Endothelial cell of umbilical vein (primary cell): ENCODE results near the gene CARD9. TPM values are rescaled to one million over a fixed set of nuclear protein-coding genes. Genes with fewer than 3 reads are reported as not detected.

Source experiments
- BruUV-seq: library from RNA; stranded (reverse); fragments of 400-500 nt; replicated peaks from 2 replicates; lab custom pipeline; 2021; lab: Mats Ljungman, UMichigan
- CTCF ChIA-PET: fragments of 300-600, 350-600 bp; sonication (Branson Sonifier 250); formaldehyde crosslinking; loops from one replicate; lab custom pipeline; 2021; ENCODE audit warnings: antibody characterized with exemption, inconsistent platforms; lab: Charles Lee
- POLR2A ChIA-PET: fragments of 300-600, 350-600 bp; sonication (Branson Sonifier 250); formaldehyde crosslinking; loops from one replicate; lab custom pipeline; 2021; ENCODE audit warnings: antibody characterized with exemption, inconsistent platforms; lab: Charles Lee
- DNase-seq: peaks from one replicate; pipeline ENCODE4 v3.0.0-alpha.2; 2011; ENCODE audit warnings: low read depth, low spot score
- FAIRE-seq: peaks from 2 replicates; lab custom pipeline; 2011; peaks lifted over from hg19 to GRCh38; lab: Jason Lieb, UNC
- H2AFZ ChIP-seq: 2 replicates; pipeline ENCODE4 v1.6.0; 2012; ENCODE audit warnings: low read depth, low read length, control low read depth, inconsistent platforms
- H3K27ac ChIP-seq: 2 replicates; pipeline ENCODE4 v1.5.1; 2011; ENCODE audit warnings: low read depth, mild to moderate bottlenecking, control low read depth, low read length, moderate library complexity; ENCODE audit not compliant: insufficient read depth
- H3K27me3 ChIP-seq, 2 experiments: 2 replicates each; pipeline versions ENCODE4 v1.6.0 to v1.6.1; 2011; ENCODE audit warnings: low read length in 2 of 2, mixed read lengths in 1 of 2; ENCODE audit not compliant: control insufficient read depth in 2 of 2, insufficient read depth in 2 of 2
- H3K36me3 ChIP-seq, 2 experiments: 2 replicates in 1 of 2; 3 replicates in 1 of 2; pipeline ENCODE4 v1.5.1; 2011; ENCODE audit warnings: low read length in 2 of 2, mild to moderate bottlenecking in 1 of 2, moderate library complexity in 1 of 2; ENCODE audit not compliant: control insufficient read depth in 2 of 2, insufficient read depth in 2 of 2; ENCODE audit errors: extremely low read depth in 1 of 2
- H3K4me1 ChIP-seq: 3 replicates; pipeline ENCODE4 v1.5.1; 2011; ENCODE audit warnings: mild to moderate bottlenecking, low read length; ENCODE audit not compliant: control insufficient read depth, insufficient read depth; ENCODE audit errors: extremely low read depth
- H3K4me2 ChIP-seq: 2 replicates; pipeline ENCODE4 v1.6.1; 2011; ENCODE audit warnings: low read length, control low read depth, mixed read lengths; ENCODE audit not compliant: insufficient read depth
- H3K4me3 ChIP-seq, 3 experiments: fragments of 200-600 bp in 1 of 3; sonication (generic), shearing (Covaris generic) in 1 of 3; replicated peaks in 1 of 3; 2 replicates each; pipeline ENCODE4 v1.5.1; 2011 to 2016; ENCODE audit warnings: control low read depth in 3 of 3, low read length in 3 of 3, mild to moderate bottlenecking in 2 of 3, inconsistent platforms in 1 of 3, low read depth in 1 of 3, moderate library complexity in 1 of 3; ENCODE audit not compliant: insufficient read depth in 1 of 3
- H3K79me2 ChIP-seq: 2 replicates; pipeline ENCODE4 v1.6.0; 2012; ENCODE audit warnings: low read length, inconsistent platforms; ENCODE audit not compliant: control insufficient read depth, insufficient read depth
- H3K9ac ChIP-seq: replicated peaks from 2 replicates; pipeline ENCODE3; 2011; ENCODE audit warnings: low read length, control low read depth; ENCODE audit not compliant: insufficient read depth; ENCODE audit errors: extremely low read depth
- H3K9me1 ChIP-seq: replicated peaks from 3 replicates; pipeline ENCODE4 v1.6.0; 2011; ENCODE audit warnings: mild to moderate bottlenecking, low read length; ENCODE audit not compliant: control insufficient read depth, insufficient read depth; ENCODE audit errors: extremely low read depth
- H3K9me3 ChIP-seq: replicated peaks from 2 replicates; pipeline ENCODE4 v1.5.1; 2012; ENCODE audit warnings: low read length, inconsistent platforms; ENCODE audit not compliant: control insufficient read depth, insufficient read depth
- H4K20me1 ChIP-seq: replicated peaks from 2 replicates; pipeline ENCODE3; 2011; ENCODE audit warnings: mild to moderate bottlenecking, low read length; ENCODE audit not compliant: control insufficient read depth, insufficient read depth; ENCODE audit errors: extremely low read depth
- EZH2 ChIP-seq: IDR thresholded peaks from 2 replicates; pipeline ENCODE4 v1.6.1; 2012; ENCODE audit warnings: borderline replicate concordance, low read depth, mild to moderate bottlenecking, moderate library complexity, low read length, inconsistent platforms; ENCODE audit not compliant: severe bottlenecking
- FOS ChIP-seq: IDR thresholded peaks from 2 replicates; pipeline ENCODE4 v1.6.1; 2011; ENCODE audit warnings: mild to moderate bottlenecking, low read length, moderate library complexity, borderline replicate concordance; ENCODE audit not compliant: insufficient read depth
- JUN ChIP-seq: IDR thresholded peaks from 2 replicates; pipeline ENCODE4 v1.6.1; 2011; ENCODE audit warnings: borderline replicate concordance, low read depth; ENCODE audit not compliant: insufficient read length, insufficient read depth
- MYC ChIP-seq: IDR thresholded peaks from one replicate; pipeline ENCODE4 v1.6.1; 2011; ENCODE audit warnings: mild to moderate bottlenecking, low read depth, low read length
- POLR2AphosphoS5 ChIP-seq: IDR thresholded peaks from 2 replicates; pipeline ENCODE4 v1.6.1; 2012; ENCODE audit warnings: low read depth, mild to moderate bottlenecking, control low read depth, low read length, moderate library complexity; ENCODE audit not compliant: insufficient read depth
- dilution Hi-C: fragments of 300-500 bp; cut with MboI; formaldehyde crosslinking; loops from one replicate; pipeline ENCODE4 v1.15.0; 2019; ENCODE audit warnings: low sequenced_read_pairs; ENCODE audit not compliant: extremely low pct_ligation_motif_present
- intact Hi-C: fragments of 100-400 bp; cut with micrococcal nuclease; formaldehyde crosslinking; loops from one replicate; pipeline ENCODE4 v1.10.0; 2022
- polyA plus RNA-seq, 4 experiments: library from polyadenylated mRNA; depleted of rRNA in 3 of 4; stranded (reverse) in 3 of 4; unstranded in 1 of 4; fragments of >200 nt; gene quantifications; 2 replicates each; pipeline versions ENCODE4 v1.2.1 to v1.2.3, GENCODE V29; 2011 to 2012; ENCODE audit warnings: missing spikeins in 1 of 4
- total RNA-seq: library from RNA; stranded (reverse); gene quantifications from 2 replicates; pipeline ENCODE4 v1.2.3, GENCODE V29; 2021
- TF ChIP-seq, protein P1 (sequence below): IDR thresholded peaks from 2 replicates; pipeline ENCODE4 v1.6.1; 2011; ENCODE audit not compliant: insufficient read depth, insufficient read length

Gene CARD9
- total and polyA plus RNA-seq, 2 donors (not counting 3 experiments of a cell fraction or from before 2014, with no cell fraction given) = 0.22 to 0.71 TPM

DNA sequence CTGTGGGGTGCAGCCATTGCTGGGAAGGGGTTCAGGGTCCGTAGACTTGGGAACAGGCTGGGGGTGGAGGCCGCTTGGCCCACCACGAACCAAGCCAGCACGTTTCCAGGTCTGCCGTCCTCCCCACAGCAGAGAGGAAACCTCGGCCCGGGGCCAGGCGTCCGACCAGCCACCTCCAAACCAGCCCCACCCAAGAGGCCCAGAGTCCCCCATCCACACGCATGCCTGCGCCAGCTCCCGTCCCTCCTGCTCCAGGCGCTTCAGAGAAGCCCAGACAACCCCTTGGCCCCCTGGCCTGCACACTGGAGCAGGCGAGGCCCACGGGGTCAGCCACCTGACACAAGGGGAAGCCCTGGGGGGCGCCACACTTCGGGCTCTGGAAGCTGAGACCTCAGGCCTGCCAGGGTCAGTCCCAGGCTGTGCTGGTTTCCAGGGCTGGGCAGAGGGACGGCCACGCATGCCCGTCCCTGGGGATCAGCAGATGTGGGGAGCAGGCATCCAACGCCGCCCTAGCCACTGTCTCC, 16.2 kb downstream of the CARD9 start:
- dilution Hi-C loops (no loop called here), intact Hi-C loops (no loop called here)
- FAIRE-seq (no peak), DNase-seq (no peak)
- Histone ChIP-seq H3K4me3 (no peak overlapping the region), H3K36me3 (peaks cover 0 to 5% of the 10 kb centered on the region in 2 experiments), H2AFZ (no peak overlapping the region), H3K9me1 (no peaks in the 10 kb centered on the region), H4K20me1 (no peaks in the 10 kb centered on the region), H3K9ac (no peak overlapping the region), H3K4me2 (no peak overlapping the region), H3K9me3 (no peaks in the 10 kb centered on the region), H3K79me2 (no peaks in the 10 kb centered on the region), H3K27ac (no peak overlapping the region), H3K27me3 (no peaks in the 10 kb centered on the region), H3K4me1 (no peaks in the 10 kb centered on the region)
- ChIA-PET CTCF (interaction anchor here (0.9 to 1.1 kb wide), 2 partner anchors 9 to 12 kb away, joined by 3 read pairs; no protein-coding TSS in a partner anchor), POLR2A (no interaction called here)
- TF ChIP-seq JUN = no peak
- no peak for TF ChIP-seq POLR2AphosphoS5
- TF ChIP-seq, protein P1, sequence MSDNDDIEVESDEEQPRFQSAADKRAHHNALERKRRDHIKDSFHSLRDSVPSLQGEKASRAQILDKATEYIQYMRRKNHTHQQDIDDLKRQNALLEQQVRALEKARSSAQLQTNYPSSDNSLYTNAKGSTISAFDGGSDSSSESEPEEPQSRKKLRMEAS = no peak
- no TSS peak for BruUV-seq

DNA sequence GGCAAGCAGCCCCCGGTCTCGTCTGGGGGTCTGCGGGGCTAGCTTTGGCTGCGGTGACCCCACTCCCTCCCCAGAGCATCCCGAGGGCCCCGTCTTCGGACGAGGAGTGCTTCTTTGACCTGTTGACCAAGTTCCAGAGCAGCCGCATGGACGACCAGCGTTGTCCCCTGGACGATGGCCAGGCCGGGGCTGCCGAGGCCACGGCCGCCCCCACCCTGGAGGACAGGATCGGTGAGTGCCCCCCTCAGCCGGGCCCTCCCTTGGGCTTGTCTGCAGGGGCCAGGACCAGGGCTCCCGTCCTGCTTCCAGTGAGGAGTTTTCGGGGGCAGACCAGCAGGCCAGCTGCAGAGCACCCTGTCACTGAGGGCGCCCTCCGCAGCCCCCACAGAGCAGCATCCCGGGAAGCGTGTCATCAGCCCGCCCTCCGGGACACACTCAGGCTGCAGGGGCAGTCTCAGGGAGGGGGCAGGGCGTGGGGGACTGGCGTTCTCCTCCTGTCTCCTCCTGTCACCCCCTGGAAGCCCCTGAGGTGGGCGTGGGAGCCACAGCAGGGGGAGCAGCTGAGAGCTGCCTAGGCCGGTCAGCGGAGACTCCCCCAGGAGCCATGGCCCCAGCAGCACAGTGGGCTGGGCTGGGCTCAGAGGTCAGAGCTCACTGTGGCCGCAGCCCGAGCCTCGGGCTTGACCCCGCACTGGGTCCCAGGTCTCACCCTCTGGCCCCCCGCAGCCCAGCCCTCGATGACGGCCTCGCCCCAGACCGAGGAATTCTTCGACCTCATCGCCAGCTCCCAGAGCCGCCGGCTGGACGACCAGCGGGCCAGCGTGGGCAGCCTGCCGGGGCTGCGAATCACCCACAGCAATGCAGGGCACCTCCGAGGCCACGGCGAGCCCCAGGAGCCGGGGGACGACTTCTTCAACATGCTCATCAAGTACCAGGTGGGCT, 17.6 kb downstream of the CARD9 start:
- no peak overlapping the region for H3K9ac ChIP-seq

More for the DNA sequence above, 17.6 kb downstream of the CARD9 start:
- Histone ChIP-seq H3K4me1 (no peaks in the 10 kb centered on the region), H4K20me1 (no peaks in the 10 kb centered on the region), H3K9me3 (no peaks in the 10 kb centered on the region), H2AFZ (no peak overlapping the region), H3K36me3 (peaks cover 0 to 5% of the 10 kb centered on the region in 2 experiments), H3K4me2 (no peak overlapping the region), H3K79me2 (no peaks in the 10 kb centered on the region), H3K4me3 (no peak overlapping the region), H3K9me1 (no peaks in the 10 kb centered on the region), H3K27ac (no peak overlapping the region), H3K27me3 (no peaks in the 10 kb centered on the region)
- TF ChIP-seq POLR2AphosphoS5 (no peak), FOS (no peak), MYC (no peak), EZH2 (no peak)
- no TSS peak for BruUV-seq
- POLR2A ChIA-PET = interaction anchor here (0.6 kb wide), 1 partner anchor 64 kb away, joined by 4 read pairs; no protein-coding TSS in a partner anchor
- intact Hi-C loops (no loop called here), dilution Hi-C loops (no loop called here)
- FAIRE-seq = no peak
- DNase-seq = no peak
- CTCF ChIA-PET = interaction anchor here (0.6 kb wide), 1 partner anchor 134 kb away, joined by 3 read pairs; no protein-coding TSS in a partner anchor
